ENCODE data around the gene GBF1. TPM values are rescaled to one million over a fixed set of nuclear protein-coding genes. Genes with fewer than 3 reads are reported as not detected.

GBF1 gene
- total RNA-seq, 1 experiment from 2014 or later: 23.7 TPM

GRCh38 chr10:102414749-102415148 lies 169.4 kb downstream of the GBF1 start:
- no peak overlapping the region for H3K9ac ChIP-seq (ENCODE audit: extremely low read depth, insufficient read length, low read length)
- H2BK20ac ChIP-seq (ENCODE audit: low read depth, low read length, poor library complexity, severe bottlenecking): no peak overlapping the region
- H4K91ac ChIP-seq (ENCODE audit: insufficient read length, low read depth, low read length): no peak overlapping the region
- H3T11ph ChIP-seq (ENCODE audit: low read length): no peak overlapping the region
- no CpG with 5 or more reads among the region's 20 CpGs for WGBS (ENCODE audit: extremely low coverage, insufficient read length, low lambda C conversion rate)
- no peak overlapping the region for H2BK120ac ChIP-seq (ENCODE audit: low read depth, low read length, poor library complexity, severe bottlenecking)
- Mint-ChIP-seq H3K27me3 (ENCODE audit: low read depth) (peaks cover 64% of the 10 kb centered on the region), H3K4me1 (peaks cover 33 to 55% of the 10 kb centered on the region in 2 experiments), H3K9me3 (peaks cover 0 to under 1% of the 10 kb centered on the region in 2 experiments; a peak in 2 of 5 replicates), H3K36me3 (ENCODE audit: insufficient read depth in 1 of 3, low read depth in 3 of 3) (peaks cover 0 to 2% (median 0%) of the 10 kb centered on the region in 3 experiments; a peak in 1 of 7 replicates), H3K4me3 (no peak overlapping the region; a peak in 1 of 5 replicates), H3K27ac (no peak overlapping the region; a peak in 1 of 7 replicates)
- no peak for TF ChIP-seq CTCF (conservative IDR thresholded peaks at IDR 0.05)
- H2BK15ac ChIP-seq (ENCODE audit: low read depth, low read length): no peak overlapping the region
- no peak overlapping the region for H2AK5ac ChIP-seq (ENCODE audit: insufficient read length, low read length)
- H4K20me1 ChIP-seq (ENCODE audit: control insufficient read depth, insufficient read depth, insufficient read length): no peaks in the 10 kb centered on the region
- no peaks in the 10 kb centered on the region for H3K79me1 ChIP-seq (ENCODE audit: insufficient read depth, low read depth, low read length, poor library complexity, severe bottlenecking)
- H3K4me2 ChIP-seq (ENCODE audit: insufficient read depth, insufficient read length, low read length): no peak overlapping the region
- H3K79me2 ChIP-seq (ENCODE audit: insufficient read depth, low read length): no peaks in the 10 kb centered on the region
- no peak overlapping the region for H2BK12ac ChIP-seq (ENCODE audit: insufficient read length, low read depth, low read length)
- no peak overlapping the region for H3K27ac ChIP-seq (ENCODE audit: insufficient read length, low read depth, low read length)
- no peak overlapping the region for H3K18ac ChIP-seq (ENCODE audit: insufficient read length, low read depth, low read length)
- H2BK5ac ChIP-seq (ENCODE audit: insufficient read length, low read length): no peak overlapping the region
- H3K9me3 ChIP-seq (ENCODE audit: control insufficient read depth, low read depth, low read length): no peaks in the 10 kb centered on the region
- H4K5ac ChIP-seq (ENCODE audit: insufficient read length, low read depth, low read length): no peak overlapping the region
- H3K23ac ChIP-seq (ENCODE audit: insufficient read length, low read depth, low read length): no peak overlapping the region
- no peak overlapping the region for H3K14ac ChIP-seq (ENCODE audit: insufficient read depth, low read length)
- H3K23me2 ChIP-seq (ENCODE audit: insufficient read length, low read depth, low read length, poor library complexity, severe bottlenecking): peaks cover 18% of the 10 kb centered on the region
- H3K56ac ChIP-seq (ENCODE audit: insufficient read length, low read depth, low read length): no peak overlapping the region
- peaks cover 9% of the 10 kb centered on the region; the same call in 1 of the 2 replicates for H3K27me3 ChIP-seq (ENCODE audit: insufficient read depth, low read length)
- no peak for DNase-seq
- H4K8ac ChIP-seq (replicated peaks; ENCODE audit: insufficient read length, low read depth, low read length): no peak overlapping the region
- H3K4ac ChIP-seq (ENCODE audit: low read depth, low read length): no peak overlapping the region
- H2AFZ ChIP-seq (ENCODE audit: low read length): no peak overlapping the region
- H3K4me1 ChIP-seq (ENCODE audit: insufficient read depth, low read length): peaks cover 5% of the 10 kb centered on the region; the same call in 1 of the 2 replicates
